ENCODE measurements around the gene PRXL2B.
"Not testable (repeated sequence)": the region's sequence is repeated elsewhere in the genome, so short reads cannot be mapped to it uniquely, and the experiment has no call there.

The PRXL2B gene

GRCh38 chr1:2547210-2548067, 39.1 kb upstream of the PRXL2B start:
- H3K27ac ChIP-seq = peak overlapping the region; percentile 21 to 95 (median 90)
- H3K4me3 ChIP-seq = peak overlapping the region; percentile 52 to 78 (median 64)
- no peaks in the 10 kb centered on the region for H3K36me3 ChIP-seq
- H3K9ac ChIP-seq = peak overlapping the region; percentile 76 to 86 (median 82)
- peaks cover 0 to 34% (median 3%) of the 10 kb centered on the region in 11 experiments; a peak in 6 of 22 replicates for H4K20me1 ChIP-seq
- TF ChIP-seq Cebpa-rat (IDR thresholded peaks at IDR 0.05) = no peak
- peak overlapping the region; percentile 93 to 100 (median 98) for H3K4me2 ChIP-seq
- H3K27me3 ChIP-seq = no peaks in the 10 kb centered on the region
- H3K4me1 ChIP-seq = peaks cover 61 to 98% (median 95%) of the 10 kb centered on the region in 10 experiments
- no peaks in the 10 kb centered on the region for H3K9me3 ChIP-seq (replicated peaks in 1 of 11)

GRCh38 chr1:2548068-2548589, 38.4 kb upstream of the PRXL2B start:
- Histone ChIP-seq H3K9me3 (replicated peaks in 1 of 11) (no peaks in the 10 kb centered on the region), H3K27ac (peak overlapping the region; percentile 72 to 95 (median 90)), H3K36me3 (no peaks in the 10 kb centered on the region), H3K9ac (peak overlapping the region; percentile 76 to 86 (median 82)), H3K4me3 (peak overlapping the region; percentile 52 to 78 (median 64)), H3K4me1 (peaks cover 61 to 95% (median 90%) of the 10 kb centered on the region in 10 experiments), H4K20me1 (peaks cover 0 to 28% (median 3%) of the 10 kb centered on the region in 11 experiments; a peak in 6 of 22 replicates), H3K4me2 (peak overlapping the region; percentile 93 to 100 (median 98)), H3K27me3 (no peaks in the 10 kb centered on the region)
- TF ChIP-seq Cebpa-rat (IDR thresholded peaks at IDR 0.05) = no peak

- peak overlapping the region; percentile 93 to 100 (median 97) for H3K4me2 ChIP-seq
These were observed 37.1 kb upstream of the PRXL2B start for GRCh38 chr1:2549367-2550029.

GRCh38 chr1:2550309-2550861, 36.2 kb upstream of the PRXL2B start:
- H3K36me3 ChIP-seq; H3K27me3 ChIP-seq; H3K9me3 ChIP-seq (replicated peaks in 1 of 11): not testable (repeated sequence)
- H3K4me3 ChIP-seq = peak overlapping the region in 1 of 10 experiments; percentile 24; a peak in 1 of 20 replicates
- H4K20me1 ChIP-seq = peaks cover 0 to 16% (median 4%) of the 10 kb centered on the region in 11 experiments; a peak in 10 of 22 replicates
- H3K4me1 ChIP-seq = peaks cover 69 to 89% (median 85%) of the 10 kb centered on the region in 10 experiments
- H3K27ac ChIP-seq = peak overlapping the region in 6 of 11 experiments; percentile 23 to 62 (median 54); a peak in 9 of 22 replicates
- peak overlapping the region; percentile 93 to 100 (median 97) for H3K4me2 ChIP-seq
- H3K9ac ChIP-seq = peak overlapping the region in 2 of 11 experiments; percentile 39 to 81; a peak in 2 of 22 replicates

More at GRCh38 chr1:2549367-2550029, 37.1 kb upstream of the PRXL2B start:
- Histone ChIP-seq H4K20me1 (peaks cover 0 to 20% (median 3%) of the 10 kb centered on the region in 11 experiments; a peak in 6 of 22 replicates), H3K27ac (peak overlapping the region; percentile 87 to 95 (median 91)), H3K9ac (peak overlapping the region; percentile 76 to 86 (median 82)), H3K4me3 (peak overlapping the region; percentile 27 to 67 (median 58); a peak in 16 of 20 replicates), H3K4me1 (peaks cover 60 to 89% (median 85%) of the 10 kb centered on the region in 10 experiments)
- not testable (repeated sequence) for H3K36me3 ChIP-seq; H3K9me3 ChIP-seq (replicated peaks in 1 of 11); H3K27me3 ChIP-seq

- peak overlapping the region; percentile 37 to 100 (median 96) for H3K4me2 ChIP-seq
These were observed 35.0 kb upstream of the PRXL2B start for GRCh38 chr1:2551544-2551943.

GRCh38 chr1:2552189-2552588, 34.4 kb upstream of the PRXL2B start:
- H3K9ac ChIP-seq = no peak overlapping the region
- no peak for TF ChIP-seq Cebpa-rat (IDR thresholded peaks at IDR 0.05)
- H3K27me3 ChIP-seq = no peaks in the 10 kb centered on the region
- H3K27ac ChIP-seq = no peak overlapping the region
- no peaks in the 10 kb centered on the region for H3K36me3 ChIP-seq
- peak overlapping the region; percentile 37 to 100 (median 96); a peak in 21 of 22 replicates for H3K4me2 ChIP-seq
- H3K9me3 ChIP-seq (replicated peaks in 1 of 11) = no peaks in the 10 kb centered on the region
- no peak overlapping the region for H3K4me3 ChIP-seq
- peaks cover 0 to 23% (median 0%) of the 10 kb centered on the region in 11 experiments; a peak in 10 of 22 replicates for H4K20me1 ChIP-seq
- peaks cover 70 to 89% (median 84%) of the 10 kb centered on the region in 10 experiments for H3K4me1 ChIP-seq

More at GRCh38 chr1:2551544-2551943, 35.0 kb upstream of the PRXL2B start:
- H3K36me3 ChIP-seq; H3K9me3 ChIP-seq (replicated peaks in 1 of 11); H3K27me3 ChIP-seq; H3K27ac ChIP-seq; H3K4me3 ChIP-seq: not testable (repeated sequence)
- H3K4me1 ChIP-seq = peaks cover 71 to 89% (median 84%) of the 10 kb centered on the region in 10 experiments
- peaks cover 0 to 25% (median 0%) of the 10 kb centered on the region in 11 experiments; a peak in 10 of 22 replicates for H4K20me1 ChIP-seq
- peak overlapping the region in 2 of 11 experiments; percentile 9 to 18; a peak in 1 of 22 replicates for H3K9ac ChIP-seq

GRCh38 chr1:2553076-2553475, 33.5 kb upstream of the PRXL2B start:
- H3K27me3 ChIP-seq, H3K9ac ChIP-seq: not testable (repeated sequence)

GRCh38 chr1:2553871-2554620, 32.5 kb upstream of the PRXL2B start:
- no peaks in the 10 kb centered on the region for H3K27me3 ChIP-seq
- TF ChIP-seq Cebpa-rat (IDR thresholded peaks at IDR 0.05) = no peak
- H3K4me3 ChIP-seq = no peak overlapping the region
- no peaks in the 10 kb centered on the region for H3K9me3 ChIP-seq (replicated peaks in 1 of 11)
- H3K4me1 ChIP-seq = peaks cover 70 to 90% (median 85%) of the 10 kb centered on the region in 10 experiments
- H3K36me3 ChIP-seq = peaks cover 0 to 18% (median 0%) of the 10 kb centered on the region in 11 experiments; a peak in 5 of 22 replicates
- H3K9ac ChIP-seq = peak overlapping the region in 7 of 11 experiments; percentile 14 to 95 (median 44); a peak in 9 of 22 replicates
- peak overlapping the region; percentile 94 to 100 (median 99) for H3K4me2 ChIP-seq
- H3K27ac ChIP-seq = peak overlapping the region in 3 of 11 experiments; percentile 32 to 96 (median 44); a peak in 4 of 22 replicates
- peaks cover 0 to 27% (median 9%) of the 10 kb centered on the region in 11 experiments; a peak in 15 of 22 replicates for H4K20me1 ChIP-seq

More at GRCh38 chr1:2553076-2553475, 33.5 kb upstream of the PRXL2B start:
- not testable (repeated sequence) for H3K9me3 ChIP-seq (replicated peaks in 1 of 11); H3K4me3 ChIP-seq; H3K27ac ChIP-seq; H3K36me3 ChIP-seq
- H4K20me1 ChIP-seq = peaks cover 0 to 18% (median 6%) of the 10 kb centered on the region in 11 experiments; a peak in 12 of 22 replicates
- H3K4me1 ChIP-seq = peaks cover 67 to 89% (median 84%) of the 10 kb centered on the region in 10 experiments
- H3K4me2 ChIP-seq = peak overlapping the region in 1 of 11 experiments; percentile 99; a peak in 1 of 22 replicates
